ENCODE measurements around the gene OR2J1.

- TF ChIP-seq EZH2 (IDR thresholded peaks at IDR 0.05; ENCODE audit: low read length, missing control alignments) (no peak), CTCF (conservative IDR thresholded peaks at IDR 0.05 in 1 of 2, IDR thresholded peaks at IDR 0.05 in 1 of 2; ENCODE audit: low read depth in 1 of 2, low read length in 2 of 2) (no peak)
These were observed 32.4 kb downstream of the OR2J1 start for GRCh38 chr6:29131691-29132090.

All from fibroblast of lung (primary cell).